Measurements from ENCODE around the gene PTPN13. TPM values are rescaled to one million over a fixed set of nuclear protein-coding genes. Genes with fewer than 3 reads are reported as not detected.

The PTPN13 gene
- 16.6 and 20.1 TPM in 2 replicates for total RNA-seq (2014; rRNA removed; shearing (Covaris generic))

GRCh38 chr4:86593688-86594558, at the start of gene PTPN13:
Gene PTPN13, plus strand, starts transcription at chr4:86594315. Its CDS starts 40,942 bp downstream, at chr4:86635257.
- DNase-seq (ENCODE audit: low read depth): peak; percentile 98

- DNase-seq (ENCODE audit: low read depth): no peak
These were observed 47.0 kb upstream of the PTPN13 start for GRCh38 chr4:86547140-86547539.

GRCh38 chr4:86549163-86549788, 44.8 kb upstream of the PTPN13 start:
- DNase-seq (ENCODE audit: low read depth): peak; percentile 12

GRCh38 chr4:86551387-86551786, 42.7 kb upstream of the PTPN13 start:
- no peak for DNase-seq (ENCODE audit: low read depth)

- no peak for DNase-seq (ENCODE audit: low read depth)
These were observed 39.5 kb upstream of the PTPN13 start for GRCh38 chr4:86554646-86555045.

GRCh38 chr4:86556791-86557415, 37.2 kb upstream of the PTPN13 start:
- DNase-seq (ENCODE audit: low read depth): peak; percentile 17

- no peak for DNase-seq (ENCODE audit: low read depth)
These were observed 36.6 kb upstream of the PTPN13 start for GRCh38 chr4:86557526-86557925.

- DNase-seq (ENCODE audit: low read depth): no peak
These were observed 35.9 kb upstream of the PTPN13 start for GRCh38 chr4:86558258-86558657.

- DNase-seq (ENCODE audit: low read depth): no peak
These were observed 35.3 kb upstream of the PTPN13 start for GRCh38 chr4:86558797-86559196.

- no peak for DNase-seq (ENCODE audit: low read depth)
These were observed 33.7 kb upstream of the PTPN13 start for GRCh38 chr4:86560447-86560846.

GRCh38 chr4:86561256-86561655, 32.9 kb upstream of the PTPN13 start:
- no peak for DNase-seq (ENCODE audit: low read depth)

- no peak for DNase-seq (ENCODE audit: low read depth)
These were observed 30.7 kb upstream of the PTPN13 start for GRCh38 chr4:86563416-86563815.

- DNase-seq (ENCODE audit: low read depth): peak; percentile 22
These were observed 29.3 kb upstream of the PTPN13 start for GRCh38 chr4:86564795-86565194.

GRCh38 chr4:86565651-86566050, 28.5 kb upstream of the PTPN13 start:
- no peak for DNase-seq (ENCODE audit: low read depth)

GRCh38 chr4:86569103-86569870, 24.8 kb upstream of the PTPN13 start:
- no peak for DNase-seq (ENCODE audit: low read depth)

GRCh38 chr4:86579941-86580340, 14.2 kb upstream of the PTPN13 start:
- DNase-seq (ENCODE audit: low read depth): no peak

GRCh38 chr4:86582410-86582809, 11.7 kb upstream of the PTPN13 start:
- DNase-seq (ENCODE audit: low read depth): peak; percentile 21

GRCh38 chr4:86586160-86586572, 7.9 kb upstream of the PTPN13 start:
- peak; percentile 20 for DNase-seq (ENCODE audit: low read depth)

GRCh38 chr4:86586626-86587380, 7.3 kb upstream of the PTPN13 start:
- DNase-seq (ENCODE audit: low read depth): no peak

- DNase-seq (ENCODE audit: low read depth): no peak
These were observed 6.6 kb upstream of the PTPN13 start for GRCh38 chr4:86587381-86588140.
